Measurements from ENCODE around the gene PARPBP. TPM values are rescaled to one million over a fixed set of nuclear protein-coding genes. Genes with fewer than 3 reads are reported as not detected.
"Not testable (repeated sequence)": the region's sequence is repeated elsewhere in the genome, so short reads cannot be mapped to it uniquely, and the experiment has no call there.

Gene PARPBP
- total RNA-seq: 21.0 and 24.5 TPM in 2 replicates

GRCh38 chr12:102119674-102120563 lies at the start of gene PARPBP, which contains the start of gene NUP37:
Gene PARPBP (plus strand): TSS chr12:102120183. CDS start chr12:102123889, 3,706 bp downstream.
Gene NUP37 (minus strand): TSS chr12:102120114. CDS start chr12:102118518, 1,596 bp downstream.
- intact Hi-C loops (cut with micrococcal nuclease): loop anchor here (1.0 to 5.0 kb wide), 13 partner anchors 25 to 1853 kb away; partner anchors contain the start of genes CHPT1, DEPDC4, DRAM1 and PMCH

- intact Hi-C loops (cut with micrococcal nuclease): not testable (repeated sequence)
Measured at GRCh38 chr12:102072092-102072491, 47.9 kb upstream of the PARPBP start.

- intact Hi-C loops (cut with micrococcal nuclease): no loop called here
Measured at GRCh38 chr12:102080842-102081241, 39.1 kb upstream of the PARPBP start.

- intact Hi-C loops (cut with micrococcal nuclease): not testable (repeated sequence)
Measured at GRCh38 chr12:102089228-102089835, 30.7 kb upstream of the PARPBP start.

GRCh38 chr12:102093319-102093718 lies 26.7 kb upstream of the PARPBP start:
- intact Hi-C loops (cut with micrococcal nuclease): loop anchor here (10.0 kb wide), 1 partner anchor 211 kb away; no protein-coding TSS in a partner anchor

GRCh38 chr12:102095677-102096263 lies 24.2 kb upstream of the PARPBP start:
- intact Hi-C loops (cut with micrococcal nuclease): loop anchor here (1.0 to 10.0 kb wide), 10 partner anchors 15 to 674 kb away; partner anchors contain the start of genes NUP37 and PARPBP

GRCh38 chr12:102096855-102097254 lies 23.1 kb upstream of the PARPBP start:
- intact Hi-C loops (cut with micrococcal nuclease): loop anchor here (10.0 kb wide), 1 partner anchor 208 kb away; no protein-coding TSS in a partner anchor

GRCh38 chr12:102106905-102107304 lies 13.1 kb upstream of the PARPBP start:
- intact Hi-C loops (cut with micrococcal nuclease): no loop called here

- intact Hi-C loops (cut with micrococcal nuclease): no loop called here
Measured at GRCh38 chr12:102107970-102108369, 12.0 kb upstream of the PARPBP start.

GRCh38 chr12:102110782-102111181 lies 9.2 kb upstream of the PARPBP start:
- intact Hi-C loops (cut with micrococcal nuclease): loop anchor here (2.0 kb wide), 1 partner anchor 16 kb away; no protein-coding TSS in a partner anchor

GRCh38 chr12:102114212-102114611 lies 5.8 kb upstream of the PARPBP start:
- intact Hi-C loops (cut with micrococcal nuclease): no loop called here

- intact Hi-C loops (cut with micrococcal nuclease): no loop called here
Measured at GRCh38 chr12:102116392-102116791, 3.6 kb upstream of the PARPBP start.

GRCh38 chr12:102118874-102119273 lies 1.1 kb upstream of the PARPBP start:
- intact Hi-C loops (cut with micrococcal nuclease): no loop called here

GRCh38 chr12:102120564-102120873 lies 536 bp downstream of the PARPBP start:
- intact Hi-C loops (cut with micrococcal nuclease): loop anchor here (1.0 to 5.0 kb wide), 13 partner anchors 25 to 1853 kb away; partner anchors contain the start of genes CHPT1, DEPDC4, DRAM1 and PMCH

GRCh38 chr12:102120886-102121285 lies 903 bp downstream of the PARPBP start:
- intact Hi-C loops (cut with micrococcal nuclease): loop anchor here (1.0 to 5.0 kb wide), 13 partner anchors 26 to 1854 kb away; partner anchors contain the start of genes CHPT1, DEPDC4, DRAM1 and PMCH

GRCh38 chr12:102121328-102121727 lies 1.3 kb downstream of the PARPBP start:
- intact Hi-C loops (cut with micrococcal nuclease): loop anchor here (2.0 to 5.0 kb wide), 4 partner anchors 75 to 839 kb away; partner anchors contain the start of genes CHPT1, PMCH and UTP20

GRCh38 chr12:102130720-102131119 lies 10.7 kb downstream of the PARPBP start:
- intact Hi-C loops (cut with micrococcal nuclease): not testable (repeated sequence)

GRCh38 chr12:102131442-102131841 lies 11.5 kb downstream of the PARPBP start:
- intact Hi-C loops (cut with micrococcal nuclease): not testable (repeated sequence)

- intact Hi-C loops (cut with micrococcal nuclease): not testable (repeated sequence)
Measured at GRCh38 chr12:102137619-102138018, 17.6 kb downstream of the PARPBP start.

- intact Hi-C loops (cut with micrococcal nuclease): not testable (repeated sequence)
Measured at GRCh38 chr12:102142866-102143373, 22.9 kb downstream of the PARPBP start.

GRCh38 chr12:102144221-102144620 lies 24.2 kb downstream of the PARPBP start:
- intact Hi-C loops (cut with micrococcal nuclease): no loop called here
